RWPE2 (cell line): Measurements from ENCODE around the gene SUSD5.
A peak's percentile ranks its signal among the peaks of the same experiment; 100 is the strongest.

ENCODE experiments used
- ATAC-seq: fragments of 200-7000 bp; cut with Tn5 transposase; 3 replicates; pipeline ENCODE4 v1.9.1; 2021; ENCODE audit warnings: low read depth
- DNase-seq: peaks from one replicate; pipeline ENCODE4 v3.0.0-alpha.2; 2020; ENCODE audit warnings: low spot score
- H3K27ac ChIP-seq: fragments of 450-650 bp; 2 replicates; pipeline ENCODE4 v1.5.1; 2017; ENCODE audit warnings: mild to moderate bottlenecking; ENCODE audit not compliant: poor library complexity, severe bottlenecking
- H3K27me3 ChIP-seq: fragments of 250-450 bp; sonication (Bioruptor Pico); 2 replicates; pipeline ENCODE4 v1.5.1; 2021; ENCODE audit warnings: mild to moderate bottlenecking, moderate library complexity; ENCODE audit not compliant: insufficient read depth, poor library complexity, severe bottlenecking
- H3K36me3 ChIP-seq: fragments of 250-450 bp; sonication (Bioruptor Pico); 2 replicates; pipeline ENCODE4 v1.5.1; 2020; ENCODE audit warnings: low read depth, mild to moderate bottlenecking, moderate library complexity
- H3K4me1 ChIP-seq: fragments of 250-450 bp; sonication (Bioruptor Pico); 2 replicates; pipeline ENCODE4 v1.5.1; 2021; ENCODE audit warnings: mild to moderate bottlenecking, moderate library complexity; ENCODE audit not compliant: insufficient read depth, poor library complexity, severe bottlenecking
- H3K4me3 ChIP-seq: fragments of 250-450 bp; sonication (Bioruptor Pico); 2 replicates; pipeline ENCODE4 v1.5.1; 2021; ENCODE audit warnings: mild to moderate bottlenecking, moderate library complexity; ENCODE audit not compliant: severe bottlenecking
- H3K9me3 ChIP-seq: fragments of 250-450 bp; sonication (Bioruptor Pico); 2 replicates; pipeline ENCODE4 v1.5.1; 2021; ENCODE audit warnings: mild to moderate bottlenecking, moderate library complexity; ENCODE audit not compliant: severe bottlenecking
- CTCF ChIP-seq: fragments of 450-650 bp; IDR thresholded peaks from one replicate; pipeline ENCODE4 v1.5.1; 2017; ENCODE audit warnings: mild to moderate bottlenecking, moderate library complexity; ENCODE audit not compliant: poor library complexity, severe bottlenecking

SUSD5 gene

GRCh38 chr3:33219175-33219487 lies 521 bp upstream of the SUSD5 start:
- ATAC-seq (no peak), DNase-seq (no peak)
- Histone ChIP-seq H3K9me3 (no peaks in the 10 kb centered on the region), H3K27me3 (peaks cover 21% of the 10 kb centered on the region), H3K4me1 (no peaks in the 10 kb centered on the region), H3K27ac (no peak overlapping the region), H3K4me3 (peak overlapping the region; percentile 41), H3K36me3 (no peaks in the 10 kb centered on the region)
- no peak for TF ChIP-seq CTCF

GRCh38 chr3:33217866-33218445 lies 654 bp downstream of the SUSD5 start:
- Histone ChIP-seq H3K27me3 (peaks cover 21% of the 10 kb centered on the region), H3K36me3 (no peaks in the 10 kb centered on the region), H3K9me3 (no peaks in the 10 kb centered on the region), H3K4me1 (no peaks in the 10 kb centered on the region), H3K4me3 (peak overlapping the region; percentile 41), H3K27ac (no peak overlapping the region)
- DNase-seq (no peak), ATAC-seq (no peak; the same call in 2 of the 3 replicates)
- no peak for TF ChIP-seq CTCF

- ATAC-seq = no peak
- Histone ChIP-seq H3K27me3 (peaks cover 21% of the 10 kb centered on the region), H3K4me1 (no peaks in the 10 kb centered on the region)
Observed at GRCh38 chr3:33215739-33216138, 2.9 kb downstream of the SUSD5 start.

GRCh38 chr3:33212406-33212805 lies 6.2 kb downstream of the SUSD5 start:
- Histone ChIP-seq H3K27me3 (peaks cover 6% of the 10 kb centered on the region), H3K36me3 (no peaks in the 10 kb centered on the region), H3K4me3 (no peak overlapping the region), H3K27ac (no peak overlapping the region), H3K9me3 (peaks cover 6% of the 10 kb centered on the region), H3K4me1 (no peaks in the 10 kb centered on the region)
- no peak for TF ChIP-seq CTCF
- DNase-seq (no peak), ATAC-seq (no peak)

More at GRCh38 chr3:33215739-33216138, 2.9 kb downstream of the SUSD5 start:
- no peak for TF ChIP-seq CTCF
- H3K27ac ChIP-seq = no peak overlapping the region
- no peaks in the 10 kb centered on the region for H3K36me3 ChIP-seq
- no peak overlapping the region for H3K4me3 ChIP-seq
- DNase-seq = no peak
- H3K9me3 ChIP-seq = no peaks in the 10 kb centered on the region

GRCh38 chr3:33211444-33211843 lies 7.2 kb downstream of the SUSD5 start:
- Histone ChIP-seq H3K27me3 (no peaks in the 10 kb centered on the region), H3K36me3 (no peaks in the 10 kb centered on the region), H3K27ac (peak overlapping the region; percentile 35), H3K4me3 (no peak overlapping the region), H3K4me1 (no peaks in the 10 kb centered on the region), H3K9me3 (peaks cover 6% of the 10 kb centered on the region)
- no peak for TF ChIP-seq CTCF
- no peak for DNase-seq
- peak; percentile 67 for ATAC-seq
